HTERT RPE-1 (cell line): ENCODE measurements around the gene EHMT2.
"Not testable (repeated sequence)": the region's sequence is repeated elsewhere in the genome, so short reads cannot be mapped to it uniquely, and the experiment has no call there.

Source experiments
- in situ Hi-C: fragments of 300-500 bp; cut with MboI; formaldehyde crosslinking; loops from 4 replicates; pipeline ENCODE4 v1.14.3; 2020; ENCODE audit warnings: low sequenced_read_pairs

EHMT2 gene

GRCh38 chr6:31871046-31871659 is 26.3 kb downstream of the EHMT2 start:
- in situ Hi-C loops = no loop called here

- in situ Hi-C loops = no loop called here
Measured at GRCh38 chr6:31870385-31870921, 27.0 kb downstream of the EHMT2 start.

- in situ Hi-C loops = no loop called here
Measured at GRCh38 chr6:31869343-31869742, 28.2 kb downstream of the EHMT2 start.

- in situ Hi-C loops = not testable (repeated sequence)
Measured at GRCh38 chr6:31868658-31868971, 28.9 kb downstream of the EHMT2 start.

- in situ Hi-C loops = no loop called here
Measured at GRCh38 chr6:31865205-31866118, 32.0 kb downstream of the EHMT2 start.

- in situ Hi-C loops = no loop called here
Measured at GRCh38 chr6:31864818-31865204, 32.7 kb downstream of the EHMT2 start.

- in situ Hi-C loops = not testable (repeated sequence)
Measured at GRCh38 chr6:31864123-31864562, 33.4 kb downstream of the EHMT2 start.

- in situ Hi-C loops = no loop called here
Measured at GRCh38 chr6:31862344-31863235, 34.9 kb downstream of the EHMT2 start, which contains the start of gene NEU1. NEU1 (minus strand) TSS chr6:31862821; CDS start chr6:31862776, 45 bp downstream.

GRCh38 chr6:31861919-31862343 is 35.6 kb downstream of the EHMT2 start:
- in situ Hi-C loops = no loop called here

- in situ Hi-C loops = no loop called here
Measured at GRCh38 chr6:31861150-31861549, 36.3 kb downstream of the EHMT2 start.

- in situ Hi-C loops = no loop called here
Measured at GRCh38 chr6:31860349-31860748, 37.1 kb downstream of the EHMT2 start.

- in situ Hi-C loops = no loop called here
Measured at GRCh38 chr6:31859923-31860322, 37.6 kb downstream of the EHMT2 start.

GRCh38 chr6:31858707-31859106 is 38.8 kb downstream of the EHMT2 start:
- in situ Hi-C loops = no loop called here

GRCh38 chr6:31857774-31858173 is 39.7 kb downstream of the EHMT2 start:
- in situ Hi-C loops = not testable (repeated sequence)

GRCh38 chr6:31851980-31852718 is 45.3 kb downstream of the EHMT2 start:
- in situ Hi-C loops = not testable (repeated sequence)

GRCh38 chr6:31851485-31851832 is 46.0 kb downstream of the EHMT2 start:
- in situ Hi-C loops = no loop called here

GRCh38 chr6:31850765-31851484 is 46.6 kb downstream of the EHMT2 start:
- in situ Hi-C loops = no loop called here

- in situ Hi-C loops = no loop called here
Measured at GRCh38 chr6:31847276-31847978, 50.1 kb downstream of the EHMT2 start.

- in situ Hi-C loops = no loop called here
Measured at GRCh38 chr6:31844507-31844906, 53.0 kb downstream of the EHMT2 start.
